CD4-positive, alpha-beta T cell treated with Interleukin-6 at 100 ng/mL for 8 hours (primary cell): Measurements from ENCODE around the gene CCDC146.
"Not testable (repeated sequence)": the region's sequence is repeated elsewhere in the genome, so short reads cannot be mapped to it uniquely, and the experiment has no call there.

Experiments used
- DNase-seq: peaks from one replicate; pipeline ENCODE4 v3.0.0-alpha.2; 2020; ENCODE audit warnings: mixed read lengths, low spot score

Gene CCDC146

GRCh38 chr7:77329466-77330168 is 207.2 kb downstream of the CCDC146 start:
- DNase-seq = no peak

- peak; percentile 37 for DNase-seq
Observed at GRCh38 chr7:77330169-77330882, 207.9 kb downstream of the CCDC146 start.

- peak; percentile 62 for DNase-seq
Observed at GRCh38 chr7:77331938-77332695, 209.7 kb downstream of the CCDC146 start.

GRCh38 chr7:77334039-77334438 is 211.6 kb downstream of the CCDC146 start:
- not testable (repeated sequence) for DNase-seq

GRCh38 chr7:77335581-77335980 is 213.2 kb downstream of the CCDC146 start:
- DNase-seq = no peak

GRCh38 chr7:77337456-77337990 is 215.1 kb downstream of the CCDC146 start:
- DNase-seq = no peak

GRCh38 chr7:77338260-77338659 is 215.8 kb downstream of the CCDC146 start:
- no peak for DNase-seq

GRCh38 chr7:77338883-77339629 is 216.6 kb downstream of the CCDC146 start:
- no peak for DNase-seq

- DNase-seq = no peak
Observed at GRCh38 chr7:77339726-77340125, 217.3 kb downstream of the CCDC146 start.
